Skeletal muscle satellite cell (primary cell): ENCODE results near the gene PPY.
"Not testable (repeated sequence)": the region's sequence is repeated elsewhere in the genome, so short reads cannot be mapped to it uniquely, and the experiment has no call there.

Experiments
- H3K27me3 ChIP-seq: 2 replicates; pipeline ENCODE4 v1.7.0; 2013; ENCODE audit warnings: low read length; ENCODE audit not compliant: control insufficient read depth, insufficient read depth
- H3K36me3 ChIP-seq: 2 replicates; pipeline ENCODE4 v1.7.0; 2013; ENCODE audit warnings: mild to moderate bottlenecking, control low read depth, low read length; ENCODE audit not compliant: insufficient read depth
- H3K4me1 ChIP-seq: 2 replicates; pipeline ENCODE4 v1.7.0; 2013; ENCODE audit warnings: low read length; ENCODE audit not compliant: control insufficient read depth, insufficient read depth
- H3K4me2 ChIP-seq: 2 replicates; pipeline ENCODE4 v1.7.0; 2013; ENCODE audit warnings: mild to moderate bottlenecking, low read length
- H3K4me3 ChIP-seq: 2 replicates; pipeline ENCODE4 v1.7.0; 2013; ENCODE audit warnings: low read length
- H3K9ac ChIP-seq: 2 replicates; pipeline ENCODE4 v1.7.0; 2013; ENCODE audit warnings: mild to moderate bottlenecking, low read depth, low read length, moderate library complexity
- H3K9me3 ChIP-seq: replicated peaks from 2 replicates; pipeline ENCODE4 v1.7.0; 2013; ENCODE audit warnings: mild to moderate bottlenecking, control low read depth, low read length

PPY gene

DNA sequence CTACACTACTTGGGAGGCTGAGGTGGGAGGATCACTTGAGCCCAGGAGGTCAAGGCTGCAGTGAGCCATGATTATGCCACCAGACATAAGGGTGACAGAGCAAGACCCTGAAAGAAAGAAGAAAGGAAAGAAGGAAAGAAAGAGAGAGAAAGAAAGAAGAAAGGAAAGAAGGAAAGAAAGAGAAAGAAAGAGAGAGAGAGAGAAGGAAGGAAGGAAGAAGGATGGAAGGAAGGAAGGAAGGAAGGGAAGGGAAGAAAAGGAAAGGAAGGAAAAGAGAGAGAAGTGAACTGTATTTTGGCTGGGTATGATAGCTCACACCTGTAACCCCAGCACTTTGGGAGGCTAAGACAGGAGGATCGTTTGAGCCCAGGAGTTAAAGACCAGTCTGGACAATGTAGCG lies 35.8 kb upstream of the PPY start:
- peaks cover 64% of the 10 kb centered on the region for H3K27me3 ChIP-seq
- H3K4me1 ChIP-seq, result no peaks in the 10 kb centered on the region
- H3K36me3 ChIP-seq, result no peaks in the 10 kb centered on the region
- no peaks in the 10 kb centered on the region for H3K9me3 ChIP-seq
- H3K4me3 ChIP-seq, result no peak overlapping the region
- H3K4me2 ChIP-seq, result no peak overlapping the region
- H3K9ac ChIP-seq, result no peak overlapping the region

DNA sequence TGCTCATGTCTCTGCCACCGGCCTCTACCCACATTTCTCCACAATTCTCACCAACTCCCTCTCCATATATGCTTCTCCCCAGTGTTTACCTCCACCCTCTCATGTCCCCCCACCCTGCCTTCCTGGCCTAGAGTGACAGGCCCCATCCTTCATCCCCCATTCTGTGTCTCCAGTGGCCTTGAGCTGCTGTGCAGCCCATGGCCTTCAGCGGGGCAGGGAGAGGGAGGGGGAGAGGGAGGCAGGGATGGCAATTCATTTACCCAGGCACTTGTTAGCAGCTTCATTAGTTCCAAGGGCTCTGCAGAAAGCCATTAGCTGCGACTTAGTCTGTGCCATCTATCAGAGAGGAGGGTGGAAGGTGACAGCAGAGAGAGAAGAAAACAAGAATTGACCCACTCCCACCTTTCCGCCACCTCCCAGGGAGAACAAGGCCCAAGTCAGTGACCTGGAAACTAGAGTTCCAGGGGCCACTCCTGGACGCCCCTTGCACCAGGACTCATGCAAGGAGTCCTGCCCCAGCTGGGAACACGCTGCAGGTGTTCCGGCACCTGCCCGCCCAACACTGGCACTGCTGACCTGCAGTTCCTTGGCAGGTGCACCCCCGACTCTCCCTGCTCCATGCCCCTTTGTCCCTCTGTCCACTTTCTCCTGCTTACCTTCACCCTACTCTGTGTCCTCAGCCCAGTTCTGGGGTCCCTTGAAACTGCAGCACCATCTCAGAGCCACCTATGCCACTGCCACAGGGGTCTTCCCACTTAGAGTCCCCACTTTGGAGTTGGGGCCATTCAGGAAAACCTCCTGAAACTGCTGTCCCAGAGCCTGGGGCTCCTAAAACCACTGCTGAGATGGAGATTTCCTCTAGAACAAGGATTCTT lies 34.9 kb upstream of the PPY start:
- H3K36me3 ChIP-seq, result no peaks in the 10 kb centered on the region
- no peak overlapping the region for H3K4me2 ChIP-seq
- H3K4me1 ChIP-seq, result no peaks in the 10 kb centered on the region
- peaks cover 56% of the 10 kb centered on the region for H3K27me3 ChIP-seq
- no peaks in the 10 kb centered on the region for H3K9me3 ChIP-seq
- H3K4me3 ChIP-seq, result no peak overlapping the region
- no peak overlapping the region for H3K9ac ChIP-seq

DNA sequence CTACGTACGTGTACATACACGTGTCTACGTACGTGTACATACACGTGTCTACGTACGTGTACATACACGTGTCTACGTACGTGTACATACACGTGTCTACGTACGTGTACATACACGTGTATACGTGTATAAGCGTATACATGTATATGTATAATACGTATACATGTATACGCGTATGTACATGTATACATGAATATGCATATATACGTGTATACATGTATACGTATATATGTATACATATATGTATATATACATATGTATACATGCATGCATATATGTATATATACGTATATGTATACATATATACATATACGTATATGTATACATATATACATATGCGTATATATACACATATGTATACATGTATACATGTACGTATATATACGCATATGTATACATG lies 33.6 kb upstream of the PPY start:
- peaks cover 53% of the 10 kb centered on the region for H3K27me3 ChIP-seq
- H3K9ac ChIP-seq, result no peak overlapping the region
- no peaks in the 10 kb centered on the region for H3K9me3 ChIP-seq
- no peaks in the 10 kb centered on the region for H3K36me3 ChIP-seq
- H3K4me2 ChIP-seq, result no peak overlapping the region
- no peaks in the 10 kb centered on the region for H3K4me1 ChIP-seq
- no peak overlapping the region for H3K4me3 ChIP-seq

DNA sequence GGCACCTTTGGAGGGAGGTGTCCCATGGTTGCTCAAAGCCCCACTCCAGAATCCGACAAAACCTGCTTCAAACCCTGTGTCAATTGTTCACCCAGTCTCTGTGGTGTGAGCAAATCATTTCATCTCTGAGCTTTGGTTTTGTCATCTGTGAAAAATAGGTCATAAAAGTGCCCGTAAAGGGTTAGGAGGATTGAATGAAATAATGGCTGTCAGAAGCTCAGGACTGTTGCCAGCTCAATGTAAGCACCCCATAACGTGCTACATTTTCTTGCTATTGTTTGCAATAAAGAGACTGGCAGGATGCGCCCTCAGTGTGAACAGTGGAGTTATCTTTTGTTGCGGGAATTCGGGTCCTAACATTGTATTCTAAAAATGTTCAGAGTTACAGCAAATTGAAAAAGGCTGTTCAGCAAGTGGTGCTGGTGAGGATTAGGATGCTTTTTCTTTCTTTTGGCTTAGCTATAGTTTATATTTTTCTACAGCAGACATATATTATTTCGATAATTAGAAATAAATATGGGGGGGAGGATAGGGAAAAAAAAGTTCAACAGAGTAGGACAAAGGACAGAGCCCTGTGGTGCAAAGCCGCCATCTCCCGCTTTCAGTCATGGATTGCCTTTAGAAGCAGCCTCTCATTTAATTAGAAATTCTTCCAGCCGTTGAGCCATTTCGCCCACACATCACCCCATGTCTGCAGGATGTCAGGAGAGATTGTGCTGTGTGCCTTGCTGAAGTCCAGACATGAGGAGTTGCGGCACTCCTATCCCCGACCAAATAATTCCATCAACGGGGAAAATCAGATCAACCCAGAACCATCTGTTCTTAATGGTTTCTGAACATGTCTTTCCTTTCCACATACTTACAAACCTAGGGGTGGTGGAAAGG lies 32.3 kb upstream of the PPY start:
- Histone ChIP-seq H3K27me3 (peaks cover 47% of the 10 kb centered on the region), H3K4me1 (no peaks in the 10 kb centered on the region), H3K9me3 (no peaks in the 10 kb centered on the region), H3K36me3 (no peaks in the 10 kb centered on the region), H3K4me2 (no peak overlapping the region), H3K4me3 (no peak overlapping the region), H3K9ac (no peak overlapping the region)

DNA sequence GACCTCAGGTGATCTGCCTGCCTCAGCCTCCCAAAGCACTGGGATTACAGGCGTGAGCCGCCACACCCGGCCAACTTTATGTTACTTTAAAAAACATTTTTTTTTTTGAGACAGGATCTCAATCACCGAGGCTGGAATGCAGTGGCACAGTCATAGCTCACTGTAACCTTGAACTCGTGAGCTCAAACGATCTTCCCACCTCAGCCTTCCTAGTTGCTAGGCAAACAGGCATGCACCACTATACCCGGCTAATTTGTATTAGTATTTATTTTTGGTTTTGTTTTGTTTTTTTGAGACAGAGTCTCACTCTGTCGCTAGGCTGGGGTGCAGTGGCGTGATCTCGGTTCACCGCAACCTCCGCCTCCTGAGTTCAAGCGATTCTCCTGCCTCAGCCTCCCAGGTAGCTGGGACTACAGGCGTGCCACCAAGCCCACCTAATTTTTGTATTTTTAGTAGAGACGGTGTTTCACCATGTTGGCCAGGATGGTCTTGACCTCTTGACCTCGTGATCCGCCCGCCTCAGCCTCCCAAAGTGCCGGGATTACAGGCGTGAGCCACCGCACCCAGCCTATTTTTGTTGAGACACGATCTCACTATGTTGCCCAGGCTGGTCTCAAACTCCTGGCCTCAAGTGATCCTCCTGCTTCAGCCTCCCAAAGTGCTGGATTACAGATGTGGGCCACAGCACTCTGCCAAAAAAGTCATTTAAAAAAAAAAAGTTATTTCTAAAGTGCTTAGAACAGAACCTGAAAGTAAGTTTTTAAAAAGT lies 30.4 kb upstream of the PPY start:
- not testable (repeated sequence) for H3K4me3 ChIP-seq, H3K9me3 ChIP-seq, H3K9ac ChIP-seq, H3K36me3 ChIP-seq, H3K4me1 ChIP-seq, H3K4me2 ChIP-seq
- peaks cover 33% of the 10 kb centered on the region for H3K27me3 ChIP-seq

DNA sequence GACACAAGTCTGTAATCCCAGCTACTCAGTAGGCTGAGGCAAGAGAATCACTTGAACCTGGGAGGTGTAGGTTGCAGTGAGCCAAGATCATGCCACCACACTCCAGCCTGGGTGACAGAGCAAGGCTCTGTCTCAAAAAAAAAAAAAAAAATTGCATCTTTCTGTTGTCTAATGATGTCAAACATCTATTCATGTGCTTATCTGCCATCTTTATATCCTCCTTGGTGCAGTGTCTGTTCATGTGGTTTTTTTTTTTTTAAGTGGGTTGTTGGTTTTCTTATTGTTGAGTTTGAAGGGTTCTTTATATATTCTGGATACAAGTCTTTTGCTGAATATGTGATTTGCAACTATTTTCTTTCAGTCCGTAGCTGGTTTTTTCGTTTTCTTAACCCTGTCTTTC lies 29.2 kb upstream of the PPY start:
- not testable (repeated sequence) for H3K4me1 ChIP-seq, H3K4me3 ChIP-seq, H3K4me2 ChIP-seq, H3K9me3 ChIP-seq, H3K9ac ChIP-seq, H3K36me3 ChIP-seq
- peaks cover 31% of the 10 kb centered on the region for H3K27me3 ChIP-seq

DNA sequence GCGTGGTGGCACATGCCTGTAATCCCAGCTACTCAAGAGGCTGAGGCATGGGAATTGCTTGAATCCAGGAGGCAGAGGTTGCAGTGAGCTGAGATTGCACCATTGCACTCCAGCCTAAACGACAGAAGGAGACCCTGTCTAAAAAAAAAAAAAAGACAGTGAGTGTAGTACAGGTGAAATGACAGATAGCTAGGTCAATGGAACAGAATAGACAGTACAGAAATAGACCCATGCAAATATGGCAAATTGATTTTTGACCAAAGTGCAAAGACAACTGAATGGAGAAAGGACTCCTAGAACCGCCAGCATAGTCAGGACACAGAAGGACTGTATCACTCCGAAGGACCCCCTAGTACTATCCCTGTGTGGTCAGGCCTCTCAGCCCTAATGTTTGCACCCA lies 28.1 kb upstream of the PPY start:
- Histone ChIP-seq H3K4me1 (no peaks in the 10 kb centered on the region), H3K27me3 (peaks cover 34% of the 10 kb centered on the region), H3K4me3 (no peak overlapping the region), H3K9ac (no peak overlapping the region), H3K9me3 (no peaks in the 10 kb centered on the region), H3K36me3 (no peaks in the 10 kb centered on the region), H3K4me2 (no peak overlapping the region)

DNA sequence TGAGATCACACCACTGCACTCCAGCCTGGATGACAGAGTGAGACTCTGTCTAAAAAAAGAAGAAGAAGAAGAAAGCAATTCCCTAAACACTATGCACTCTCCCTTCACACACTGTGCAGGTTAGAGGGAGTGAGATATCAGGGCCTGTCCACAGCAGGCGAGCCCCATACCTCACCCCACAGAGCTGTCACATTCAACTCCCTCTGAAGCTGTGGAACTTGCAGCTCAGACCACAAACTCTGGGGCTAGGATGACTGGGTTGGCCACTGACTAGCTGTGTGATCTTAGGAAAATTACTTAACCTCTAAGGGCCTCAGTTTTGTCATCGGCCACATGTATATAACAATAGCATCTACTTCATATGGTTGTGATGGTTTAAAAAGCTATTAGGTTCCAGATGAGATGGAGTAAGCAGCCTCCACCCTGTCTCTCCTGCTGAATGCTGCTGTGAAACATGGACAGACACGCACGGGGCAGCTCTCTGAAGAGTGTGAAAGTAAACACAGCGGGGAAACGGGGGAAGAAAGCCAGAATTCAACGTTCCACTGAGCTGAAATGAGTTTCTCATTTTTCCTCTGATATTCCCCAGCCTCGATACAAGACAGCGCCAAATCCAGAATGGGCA lies 25.1 kb upstream of the PPY start:
- Histone ChIP-seq H3K4me1 (no peaks in the 10 kb centered on the region), H3K9ac (no peak overlapping the region), H3K27me3 (peaks cover 37% of the 10 kb centered on the region), H3K4me2 (peak overlapping the region; percentile 59), H3K9me3 (no peaks in the 10 kb centered on the region), H3K36me3 (no peaks in the 10 kb centered on the region), H3K4me3 (no peak overlapping the region)

DNA sequence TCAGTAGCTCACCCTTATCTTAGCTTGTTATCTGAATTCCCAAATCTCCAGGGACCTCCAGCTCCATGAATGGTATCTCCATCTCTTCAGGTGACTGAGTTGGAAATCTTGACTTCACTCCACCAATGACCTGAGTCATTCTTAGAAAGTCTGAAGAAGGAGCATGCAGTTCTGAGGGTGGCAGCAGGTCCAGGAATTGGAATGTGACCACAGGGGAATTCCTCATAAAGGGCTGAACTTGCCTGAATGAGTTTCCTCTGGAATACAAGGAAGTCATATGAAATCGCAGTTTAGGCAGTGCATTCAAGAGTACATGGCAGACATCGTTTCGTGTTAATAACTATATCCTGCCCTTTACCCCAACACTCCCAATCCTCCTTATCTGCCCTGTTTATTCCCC lies 24.0 kb upstream of the PPY start:
- H3K36me3 ChIP-seq, result no peaks in the 10 kb centered on the region
- H3K4me2 ChIP-seq, result no peak overlapping the region
- H3K27me3 ChIP-seq, result peaks cover 39% of the 10 kb centered on the region
- no peaks in the 10 kb centered on the region for H3K9me3 ChIP-seq
- H3K4me3 ChIP-seq, result no peak overlapping the region
- H3K4me1 ChIP-seq, result no peaks in the 10 kb centered on the region
- no peak overlapping the region for H3K9ac ChIP-seq

DNA sequence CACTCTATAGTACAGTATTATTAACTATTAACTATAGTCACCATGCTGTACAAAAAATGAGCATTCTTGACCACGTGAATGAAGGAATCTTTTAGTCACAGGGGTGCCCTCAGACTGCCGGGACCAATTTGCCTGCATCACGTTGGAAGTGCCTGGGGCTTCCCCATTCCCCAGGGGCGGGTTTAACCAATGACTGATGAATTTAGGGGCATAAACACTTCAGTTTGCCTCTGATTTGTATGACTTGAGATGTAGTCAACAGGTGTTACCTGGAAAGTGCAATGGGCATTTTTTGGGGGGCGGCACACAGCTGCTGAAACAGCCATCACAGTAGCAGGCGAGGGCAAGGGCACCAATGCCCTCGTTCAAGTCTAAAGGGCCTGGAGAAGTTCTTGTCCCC lies 20.2 kb upstream of the PPY start:
- H3K4me3 ChIP-seq, result no peak overlapping the region
- peaks cover 31% of the 10 kb centered on the region for H3K27me3 ChIP-seq
- peaks cover 15% of the 10 kb centered on the region for H3K4me1 ChIP-seq
- H3K9ac ChIP-seq, result no peak overlapping the region
- H3K4me2 ChIP-seq, result no peak overlapping the region
- H3K36me3 ChIP-seq, result no peaks in the 10 kb centered on the region
- no peaks in the 10 kb centered on the region for H3K9me3 ChIP-seq

DNA sequence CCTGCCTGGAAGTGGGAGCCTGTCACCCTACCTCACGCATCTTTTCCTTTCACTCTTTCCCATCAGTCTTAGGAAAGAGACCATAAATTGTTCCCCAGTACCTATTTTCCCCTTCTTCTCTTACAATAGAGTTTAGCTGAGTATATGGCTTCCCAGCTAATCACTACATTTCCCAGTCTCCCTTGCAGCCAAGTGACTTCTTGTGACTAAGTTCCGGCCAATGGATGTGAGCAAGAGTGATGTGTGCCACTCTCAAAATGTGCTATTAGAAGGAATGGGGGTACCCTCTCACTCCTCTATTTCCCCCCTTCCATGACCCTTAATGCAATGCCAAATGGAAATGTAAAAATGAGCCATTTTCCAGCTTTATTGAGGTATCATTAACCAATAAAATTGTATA lies 19.7 kb upstream of the PPY start:
- H3K4me1 ChIP-seq, result peaks cover 15% of the 10 kb centered on the region
- no peaks in the 10 kb centered on the region for H3K9me3 ChIP-seq
- no peaks in the 10 kb centered on the region for H3K36me3 ChIP-seq
- H3K9ac ChIP-seq, result no peak overlapping the region
- H3K27me3 ChIP-seq, result peaks cover 30% of the 10 kb centered on the region
- no peak overlapping the region for H3K4me3 ChIP-seq
- no peak overlapping the region for H3K4me2 ChIP-seq
